DLD1 (cell line): ENCODE measurements around the gene BEND3.
"Not testable (repeated sequence)": the region's sequence is repeated elsewhere in the genome, so short reads cannot be mapped to it uniquely, and the experiment has no call there.

ENCODE experiments used
- in situ Hi-C: cut with HindIII; loops from 2 replicates; pipeline ENCODE4 v1.10.0; 2017; ENCODE audit warnings: low sequenced_read_pairs

The BEND3 gene

DNA sequence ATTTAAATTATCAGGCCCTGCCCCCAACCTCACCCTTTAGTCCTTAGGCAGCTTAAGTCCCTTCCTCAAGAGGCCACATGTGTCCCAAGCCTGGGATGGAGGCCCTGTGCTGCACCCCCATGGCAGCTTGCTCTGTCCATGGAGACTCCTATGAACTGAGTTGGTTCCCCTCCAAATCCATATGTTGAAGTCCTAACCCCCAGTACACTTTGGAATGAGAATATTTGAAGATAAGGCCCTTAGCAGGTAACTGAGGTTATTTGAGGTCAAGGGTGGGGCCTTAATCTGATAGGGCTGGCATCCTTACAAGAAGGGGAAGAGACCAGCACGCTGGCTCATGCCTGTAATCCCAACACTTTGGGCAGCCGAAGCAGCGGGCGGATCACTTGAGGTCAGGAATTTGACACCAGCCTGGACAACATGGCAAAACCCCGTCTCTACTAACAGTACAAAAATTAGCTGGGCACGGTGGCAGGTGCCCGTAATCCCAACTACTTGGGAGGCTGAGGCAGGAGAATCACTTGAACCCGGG is 6.7 kb upstream of the BEND3 start:
- in situ Hi-C loops = no loop called here

DNA sequence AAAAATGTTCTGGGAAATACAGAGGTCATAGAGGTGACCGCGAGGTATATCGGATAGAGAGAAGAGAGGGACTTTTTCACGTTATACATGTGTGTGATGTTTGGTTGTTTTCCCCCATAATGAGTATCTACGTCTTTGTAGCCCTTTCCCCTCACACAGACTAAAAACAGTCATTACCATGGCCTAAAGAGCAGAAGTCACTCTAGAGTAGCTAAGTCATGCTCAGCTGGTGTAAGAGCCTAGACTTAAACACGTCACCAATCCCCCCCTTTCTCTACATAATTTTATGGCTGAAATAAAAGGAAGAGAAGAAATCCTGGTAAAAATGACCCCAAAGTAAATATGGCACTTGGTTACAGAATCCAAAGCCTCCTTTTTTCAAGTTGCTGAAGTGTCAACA is 6.0 kb upstream of the BEND3 start:
- in situ Hi-C loops = no loop called here

DNA sequence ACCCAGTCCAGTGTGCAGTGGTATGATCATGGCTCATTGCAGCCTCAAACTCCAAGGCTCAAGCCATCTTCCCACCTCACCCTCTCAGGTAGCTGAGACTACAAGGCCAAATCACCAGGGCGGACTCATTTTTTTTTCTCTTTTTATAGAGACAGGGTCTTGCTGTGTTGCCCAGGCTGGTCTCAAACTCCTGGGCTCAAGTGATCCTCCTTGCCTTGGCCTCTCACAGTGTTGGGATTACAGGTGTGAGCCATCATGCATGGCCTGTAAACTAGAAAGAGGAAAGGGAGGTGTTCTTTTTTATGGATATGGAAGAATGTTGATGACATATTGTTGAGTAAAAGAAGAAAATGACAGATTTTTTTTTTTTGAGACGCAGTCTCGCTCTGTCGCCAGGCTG is 5.1 kb upstream of the BEND3 start:
- in situ Hi-C loops = no loop called here

DNA sequence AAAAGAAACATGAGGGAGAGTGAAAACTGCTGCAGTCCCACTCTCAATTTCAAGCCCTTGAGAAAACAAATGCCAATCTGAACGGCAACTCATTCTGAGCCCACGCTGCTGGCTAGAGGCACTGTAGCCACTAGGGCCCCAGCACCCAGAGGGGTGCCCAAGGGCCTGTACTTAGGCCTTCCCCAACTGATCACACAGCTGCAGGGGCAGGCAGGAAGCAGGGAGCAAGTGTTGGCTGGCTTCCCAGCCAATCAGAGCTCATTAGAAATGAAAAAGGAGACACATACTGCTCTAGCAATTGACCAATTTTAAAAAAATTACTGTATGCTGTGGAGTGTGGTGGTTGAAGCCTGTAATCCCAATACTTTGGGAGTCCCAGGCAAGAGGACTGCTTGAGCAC is 3.7 kb upstream of the BEND3 start:
- in situ Hi-C loops = no loop called here

DNA sequence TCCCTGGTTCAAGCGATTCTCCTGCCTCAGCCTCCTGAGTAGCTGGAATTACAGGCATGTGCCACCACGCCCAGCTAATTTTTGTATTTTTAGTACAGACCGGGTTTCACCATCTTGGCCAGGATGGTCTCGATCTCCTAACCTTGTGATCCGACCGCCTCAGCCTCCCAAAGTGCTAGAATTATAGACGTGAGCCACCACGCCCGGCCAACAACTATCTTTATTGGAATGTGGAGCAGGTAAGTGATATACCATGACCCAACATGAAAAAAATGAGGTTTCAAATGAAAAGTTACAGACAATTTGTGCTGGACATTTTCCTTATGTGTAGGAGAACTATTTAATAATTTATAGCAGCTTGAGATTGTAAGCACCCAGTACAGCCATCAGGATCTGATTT is 3.2 kb upstream of the BEND3 start:
- in situ Hi-C loops = not testable (repeated sequence)

DNA sequence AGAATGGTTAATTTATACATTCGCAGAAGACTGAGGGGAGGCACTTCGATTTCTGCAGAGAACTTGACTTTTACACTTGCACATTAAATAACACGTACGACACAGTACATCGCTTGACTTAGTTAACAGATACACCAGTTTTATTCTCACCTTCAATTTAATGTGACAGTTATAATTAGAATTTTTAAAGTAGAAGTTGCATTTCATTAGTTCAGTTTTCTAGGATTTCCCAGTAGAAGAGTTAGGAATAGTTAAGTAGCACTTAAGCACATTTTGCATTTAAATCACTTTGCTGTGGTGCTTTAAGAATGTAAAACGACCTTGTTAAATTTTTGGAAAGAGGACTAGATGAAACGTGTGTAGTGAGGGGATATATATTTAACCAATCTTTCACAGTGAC is 1.6 kb upstream of the BEND3 start:
- in situ Hi-C loops = no loop called here

DNA sequence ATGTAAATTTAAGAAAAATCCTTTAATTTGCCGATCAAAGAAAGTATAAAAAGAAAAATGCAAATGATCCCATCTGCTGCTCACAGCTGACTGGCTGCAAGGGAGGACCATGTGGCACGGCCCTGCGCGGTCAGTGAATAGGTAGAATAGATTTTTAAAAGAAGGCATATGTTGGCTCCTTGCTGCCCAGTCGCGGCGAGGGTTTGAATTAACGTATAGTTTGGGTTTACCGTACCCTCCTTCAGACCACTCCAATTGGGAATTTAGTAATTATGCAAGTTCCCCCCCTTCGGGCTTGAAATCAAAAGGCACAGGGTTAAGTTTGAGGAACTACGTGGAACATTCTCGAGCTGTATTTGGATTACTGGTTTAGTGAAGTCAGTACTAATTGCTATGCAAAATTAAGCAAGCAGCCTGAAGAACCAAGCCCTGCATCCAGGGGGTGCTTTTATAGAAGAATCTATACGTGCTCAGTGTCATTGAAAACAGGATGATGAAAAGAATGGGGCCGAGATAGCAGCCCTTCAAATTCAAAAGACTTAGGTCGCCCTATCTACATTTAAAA is 1.1 kb upstream of the BEND3 start:
- in situ Hi-C loops = no loop called here

DNA sequence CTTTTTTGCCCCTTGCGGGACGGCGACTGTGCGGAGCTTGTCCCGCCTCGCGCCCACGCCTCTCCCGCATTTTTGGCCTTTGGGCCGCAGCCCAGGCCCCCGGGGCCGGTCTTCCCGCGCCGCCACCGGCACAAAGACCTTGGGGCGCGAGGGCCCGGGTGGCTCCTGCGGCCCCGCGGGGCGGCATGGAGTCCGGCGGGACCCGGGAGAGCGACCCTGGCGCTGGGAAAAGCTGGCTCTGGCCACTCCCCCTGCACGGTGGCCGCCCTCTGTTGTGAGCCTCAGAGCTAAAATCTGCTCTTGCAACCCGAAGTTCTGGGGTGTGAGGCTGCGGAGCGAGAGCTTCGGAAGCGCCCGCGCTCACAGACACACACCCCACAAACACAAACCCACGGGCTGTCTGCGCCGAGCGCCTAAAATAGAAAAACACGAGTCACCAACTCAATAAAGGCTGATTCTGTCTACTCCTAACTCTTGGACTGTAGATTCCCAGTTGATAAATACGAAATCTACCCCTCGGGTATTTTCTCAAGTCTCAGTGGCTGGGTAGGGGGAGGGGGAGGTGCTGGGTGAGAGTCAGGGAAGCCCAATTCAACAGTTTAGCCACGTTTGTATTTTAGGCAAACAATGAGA is 496 bp upstream of the BEND3 start:
- in situ Hi-C loops = no loop called here

DNA sequence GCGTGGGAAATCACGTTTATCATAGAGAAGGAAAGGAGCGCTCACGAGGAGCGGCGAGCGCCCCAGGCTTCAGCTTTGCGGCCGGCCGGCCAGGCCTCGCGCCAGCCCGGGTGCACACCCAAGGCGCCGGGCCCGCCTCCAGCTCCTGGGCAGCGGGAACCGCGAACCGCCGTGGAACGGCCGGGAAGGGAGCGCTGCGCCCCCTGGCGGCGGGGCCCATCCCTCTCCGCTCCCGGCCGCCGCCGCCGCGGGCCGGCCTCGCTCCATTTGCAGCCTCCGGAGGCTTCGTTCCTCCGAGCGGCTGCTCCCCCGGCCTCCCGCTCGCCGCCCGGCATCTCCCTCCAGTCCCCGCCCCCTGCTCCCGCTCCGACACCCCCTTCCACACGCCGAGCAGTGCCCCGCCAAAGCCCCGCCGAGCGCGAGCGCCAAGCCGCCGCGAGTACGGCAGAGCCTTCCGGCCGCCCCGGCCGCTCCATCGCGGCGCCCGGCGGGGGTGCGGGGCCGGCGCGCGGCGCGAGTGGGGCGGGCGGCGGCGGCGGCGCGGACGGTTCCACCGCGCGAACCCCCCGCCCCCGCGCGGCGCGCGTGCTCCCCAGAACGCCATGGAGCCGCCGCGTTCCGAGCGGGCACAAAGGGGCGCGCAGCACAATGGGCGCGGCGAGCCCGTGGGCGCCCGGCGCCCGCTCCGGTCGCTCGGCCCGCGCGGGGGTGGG is 946 bp downstream of the BEND3 start:
- in situ Hi-C loops = no loop called here

DNA sequence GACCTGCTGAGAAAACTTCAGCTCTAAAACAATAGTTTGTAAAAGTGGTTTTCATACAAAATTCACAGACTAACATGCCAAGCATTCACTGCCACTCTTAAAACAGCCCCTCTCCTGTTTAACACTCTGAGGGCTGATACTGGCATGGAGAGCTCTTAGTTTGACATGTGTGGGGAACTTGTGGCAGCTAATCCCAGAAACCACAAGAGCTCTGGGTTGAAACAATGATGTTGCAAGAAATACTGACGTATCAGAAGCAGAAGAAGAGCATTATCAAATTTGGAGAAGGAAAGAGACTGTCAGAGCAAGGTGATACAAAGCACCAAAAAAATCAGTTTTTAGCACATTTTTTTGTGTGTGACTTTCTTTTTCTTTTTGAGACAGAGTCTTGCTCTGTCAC is 5.1 kb downstream of the BEND3 start:
- in situ Hi-C loops = no loop called here

DNA sequence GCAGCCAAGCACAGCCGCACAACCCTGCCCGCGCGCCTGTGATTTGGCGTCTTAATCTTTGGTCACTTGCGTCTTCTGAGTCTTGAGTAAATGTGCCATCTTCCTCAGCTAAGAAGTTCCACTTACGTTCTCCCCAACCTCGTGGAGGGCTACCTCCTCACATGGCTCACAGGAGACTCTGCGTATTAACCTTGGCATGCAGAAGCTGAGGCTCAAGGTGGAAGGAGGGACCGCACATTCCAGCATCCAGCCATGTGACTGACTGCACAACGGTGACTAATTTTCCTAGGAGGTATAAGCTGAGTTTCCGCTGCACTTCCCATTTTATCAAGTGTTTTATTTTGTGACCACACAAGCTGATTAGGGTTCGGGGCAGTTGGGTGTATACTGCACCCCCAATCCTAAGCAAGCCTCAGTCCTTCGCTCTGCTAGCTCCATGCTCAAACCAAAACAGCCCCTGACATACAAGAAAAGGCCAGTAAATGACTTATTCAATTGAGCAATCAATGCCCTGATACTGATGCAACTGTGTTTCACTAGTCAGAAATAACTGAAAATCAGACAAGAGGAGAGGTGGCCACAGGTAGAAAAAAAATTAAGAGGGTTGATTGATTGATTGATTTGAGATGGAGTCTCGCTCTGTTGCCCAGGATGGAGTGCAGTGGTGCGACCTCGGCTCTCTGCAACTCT is 7.0 kb downstream of the BEND3 start:
- in situ Hi-C loops = no loop called here

DNA sequence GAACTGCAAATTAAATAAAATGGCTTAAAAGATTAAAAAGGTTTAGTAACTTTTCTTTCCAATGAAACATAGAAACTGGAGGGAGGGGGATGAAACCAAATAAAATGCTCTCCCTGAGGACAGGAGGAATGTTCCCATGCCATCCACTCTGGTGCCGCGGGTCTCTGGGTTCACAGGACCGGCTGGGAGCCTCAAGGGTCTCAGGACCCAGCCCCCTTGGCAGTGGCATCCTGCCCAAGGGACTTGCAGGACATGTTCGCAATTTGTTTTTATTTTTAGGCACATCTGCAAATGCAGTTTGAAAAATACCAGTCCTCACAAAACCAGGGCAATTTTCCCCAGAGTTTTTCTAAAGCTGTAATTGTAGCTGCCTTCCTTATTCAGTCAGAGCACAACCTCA is 7.5 kb downstream of the BEND3 start:
- in situ Hi-C loops = no loop called here

DNA sequence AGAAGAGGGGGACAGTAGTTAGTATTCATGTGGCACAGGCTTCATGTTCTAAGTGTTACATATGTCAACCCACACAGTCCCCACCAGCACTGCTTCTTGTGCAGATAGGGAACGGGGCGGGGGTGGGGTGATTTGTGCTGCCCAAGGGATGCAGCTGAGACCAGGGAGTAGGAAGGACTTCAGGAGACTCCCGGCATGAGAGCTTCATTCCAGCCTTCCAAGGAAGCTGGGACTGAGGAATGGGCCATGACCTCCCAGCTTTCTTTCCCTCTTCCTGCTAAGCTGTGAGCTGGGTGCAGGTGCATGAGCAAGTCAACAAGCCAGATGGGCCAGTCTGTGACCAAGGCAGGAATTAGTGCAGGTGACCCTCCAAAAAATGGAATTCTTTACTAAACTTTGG is 9.2 kb downstream of the BEND3 start:
- in situ Hi-C loops = no loop called here

DNA sequence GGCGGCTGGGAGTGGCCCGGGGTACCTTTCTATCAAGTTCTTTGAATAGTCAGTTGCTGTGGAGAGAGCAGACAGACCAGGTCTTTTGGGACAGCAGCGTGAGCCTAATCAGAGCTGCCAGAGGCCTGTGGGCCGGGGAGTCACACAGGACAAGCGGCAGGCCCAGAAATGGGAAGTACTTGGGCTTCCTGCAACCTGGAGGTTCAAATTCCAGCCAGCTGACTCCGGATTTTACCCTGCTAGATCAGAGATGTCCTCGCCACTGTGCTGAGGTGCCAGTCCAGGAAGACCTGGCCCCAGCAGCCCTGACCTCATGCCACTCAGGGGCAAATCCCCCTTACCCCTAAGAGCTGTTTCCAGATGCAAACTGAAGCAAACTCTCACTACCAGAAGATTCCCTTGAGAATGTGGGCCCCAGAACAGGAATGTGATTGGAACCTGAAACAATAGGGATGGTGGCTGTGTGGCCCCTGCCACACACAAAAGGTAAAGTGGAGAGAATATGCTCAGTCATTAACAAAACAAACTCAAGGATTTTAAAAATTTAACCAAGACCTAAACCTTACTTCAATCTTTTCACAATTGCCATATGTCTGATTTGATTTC is 9.7 kb downstream of the BEND3 start:
- in situ Hi-C loops = no loop called here

DNA sequence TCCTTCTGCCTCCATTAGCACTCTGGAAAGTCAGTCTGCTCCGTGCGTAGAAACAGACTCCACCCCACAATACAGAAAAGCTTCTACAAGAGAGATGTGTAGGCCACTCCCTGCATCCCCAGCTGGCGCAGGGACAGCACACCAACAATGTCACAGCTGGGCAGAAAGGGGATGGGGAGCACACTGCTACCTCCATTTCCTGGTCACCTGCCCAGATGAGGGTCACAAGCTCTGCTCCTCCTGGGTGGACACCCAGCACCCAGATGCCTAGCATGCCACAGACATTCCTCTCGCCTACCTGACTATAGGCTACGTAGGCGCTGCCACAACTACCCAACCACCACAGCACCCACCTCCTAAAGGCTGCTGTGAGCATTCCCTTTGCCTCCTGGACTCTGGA is 12.2 kb downstream of the BEND3 start:
- in situ Hi-C loops = no loop called here

DNA sequence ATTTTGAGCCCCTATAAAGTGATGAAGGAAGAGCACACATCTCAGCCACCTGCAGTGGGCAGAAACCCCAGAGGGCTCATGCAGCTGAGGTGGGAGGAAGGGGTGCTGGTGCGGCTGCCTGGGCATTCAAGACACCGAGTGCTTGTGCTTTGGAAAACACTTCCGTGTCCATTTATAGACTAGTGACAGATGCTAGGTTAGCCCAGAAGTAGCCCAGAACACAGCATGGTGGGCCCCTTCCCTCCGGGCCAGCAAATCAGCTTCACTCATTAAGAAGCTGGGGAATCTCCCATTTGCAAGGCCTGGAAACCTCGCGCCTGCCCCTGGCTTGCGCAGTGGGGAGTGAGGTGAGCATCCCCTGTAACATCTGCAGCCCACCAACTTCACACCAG is 12.9 kb downstream of the BEND3 start:
- in situ Hi-C loops = no loop called here

DNA sequence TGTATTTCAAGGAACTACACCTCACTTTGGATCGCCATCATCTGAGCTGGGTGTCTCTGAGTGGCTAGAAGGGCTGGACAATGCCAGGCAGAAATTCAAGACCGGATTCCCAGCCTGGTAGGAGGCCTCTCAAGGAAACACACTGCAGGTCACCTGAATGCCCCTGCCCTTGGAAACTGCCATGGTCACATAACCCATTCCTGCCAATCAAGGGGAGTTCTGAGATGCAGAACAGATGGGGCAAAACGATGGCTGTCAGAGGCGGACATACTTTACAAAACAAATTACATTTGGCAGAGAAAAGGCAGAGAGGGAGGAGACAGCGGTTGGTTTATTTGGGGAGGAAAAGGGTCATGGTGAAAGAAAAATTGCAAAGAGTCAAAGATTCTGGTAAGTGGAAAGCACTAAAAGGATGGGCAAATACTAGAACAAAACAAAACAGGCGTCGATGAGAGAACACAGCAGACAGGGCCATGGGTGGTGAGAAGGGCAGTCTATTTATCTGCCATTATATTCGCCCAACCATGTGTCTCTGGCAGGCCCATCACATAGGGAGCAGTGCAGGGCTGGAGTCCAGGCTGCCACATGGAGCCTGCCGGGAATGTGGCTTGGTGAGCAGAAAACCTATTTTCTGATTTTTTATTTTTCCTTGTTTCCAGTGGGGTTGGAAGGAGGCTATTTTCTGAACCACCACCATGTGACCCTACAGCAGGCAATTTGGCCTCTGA is 13.5 kb downstream of the BEND3 start:
- in situ Hi-C loops = no loop called here

DNA sequence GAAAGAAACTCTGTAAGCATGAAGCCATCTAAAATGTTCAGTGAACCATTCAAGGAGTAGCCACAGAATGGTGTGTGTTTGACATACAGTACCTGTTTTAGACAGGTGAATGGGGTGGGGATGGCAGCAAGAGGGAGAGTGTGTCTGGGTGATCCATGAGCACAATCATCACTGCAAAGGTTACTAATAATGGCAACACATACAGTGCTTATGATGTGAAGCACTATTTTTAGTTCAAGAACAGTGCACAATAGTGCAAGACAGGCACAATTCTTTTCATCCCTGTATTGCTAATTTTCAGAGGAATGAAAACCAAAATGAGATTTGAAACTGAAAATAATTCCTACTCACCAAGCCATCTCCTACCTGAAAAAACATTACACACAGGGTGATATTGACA is 14.1 kb downstream of the BEND3 start:
- in situ Hi-C loops = no loop called here

DNA sequence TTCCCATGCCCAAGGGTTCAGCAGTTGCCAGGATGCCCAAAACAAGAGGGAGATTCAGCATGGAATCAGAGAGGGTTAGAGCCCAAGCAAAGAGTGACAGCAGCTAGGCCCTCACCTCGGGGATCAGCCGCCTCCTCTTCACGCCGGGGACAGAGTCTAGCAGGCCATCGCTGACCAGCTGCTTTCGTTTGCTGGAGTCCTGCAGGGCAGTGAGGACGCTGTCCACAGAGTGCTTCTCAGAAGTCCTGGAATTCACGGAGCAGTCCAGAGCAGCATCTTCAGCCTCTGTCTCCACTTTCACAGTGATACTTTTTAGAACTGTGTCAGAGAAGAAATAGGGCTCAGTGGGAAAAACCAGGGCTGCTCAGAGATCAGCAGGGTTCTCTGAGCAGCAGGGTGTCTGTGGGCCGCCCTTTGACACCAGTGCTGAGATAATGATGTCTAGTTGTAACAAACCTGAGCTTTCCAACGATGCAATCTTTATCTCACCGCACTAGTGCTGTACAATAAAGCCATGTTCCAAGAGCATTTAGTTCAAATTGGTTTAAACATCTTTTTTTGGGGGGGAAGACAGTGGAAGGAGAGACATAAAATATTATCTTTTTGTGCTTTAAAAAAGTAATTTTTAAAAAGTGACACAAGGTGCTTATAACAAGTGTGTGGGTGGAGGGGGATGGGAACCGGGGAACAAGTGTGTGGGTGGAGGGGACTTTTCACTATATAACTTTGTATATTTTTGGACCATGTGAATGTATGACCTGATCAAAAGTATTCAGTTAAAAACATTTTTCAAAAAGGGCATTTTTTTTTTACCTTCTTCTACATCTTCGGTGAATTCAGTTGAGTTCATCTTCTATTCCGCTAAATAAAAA is 16.6 kb downstream of the BEND3 start:
- in situ Hi-C loops = no loop called here

DNA sequence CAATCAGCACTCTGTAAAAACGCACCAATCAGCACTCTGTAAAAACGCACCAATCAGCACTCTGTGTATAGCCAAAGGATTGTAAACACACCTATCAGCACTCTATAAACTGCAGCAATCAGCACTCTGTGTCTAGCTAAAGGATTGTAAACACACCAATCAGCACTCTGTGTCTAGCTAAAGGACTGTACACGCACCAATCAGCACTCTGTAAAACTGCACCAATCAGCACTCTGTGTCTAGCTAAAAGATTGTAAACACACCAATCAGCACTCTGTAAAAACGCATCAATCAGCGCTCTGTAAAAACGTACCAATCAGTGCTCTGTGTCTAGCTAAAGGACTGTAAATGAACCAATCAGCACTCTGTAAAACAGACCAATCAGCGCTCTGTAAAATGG is 30.9 kb downstream of the BEND3 start:
- in situ Hi-C loops = not testable (repeated sequence)
